DND-41 (cell line): ENCODE results near the gene GPR132.

Experiments
- ATAC-seq: fragments of 200-7000 bp; cut with Tn5 transposase; 3 replicates; pipeline ENCODE4 v1.9.1; 2021; ENCODE audit warnings: low read depth; ENCODE audit not compliant: insufficient read depth
- DNase-seq: peaks from one replicate; pipeline ENCODE4 v3.0.0-alpha.2; 2020
- H2AFZ ChIP-seq: 2 replicates; pipeline ENCODE4 v1.6.0; 2012; ENCODE audit warnings: low read depth, low read length
- H3K27ac ChIP-seq: 2 replicates; pipeline ENCODE4 v1.5.1; 2012; ENCODE audit warnings: low read length, inconsistent platforms
- H3K27me3 ChIP-seq: fragments of 200-600 bp; sonication (generic); 2 replicates; pipeline ENCODE4 v1.6.0; 2012; ENCODE audit warnings: low read length, mild to moderate bottlenecking, inconsistent platforms; ENCODE audit not compliant: insufficient read depth, poor library complexity
- H3K36me3 ChIP-seq: 2 replicates; pipeline ENCODE4 v1.5.1; 2012; ENCODE audit warnings: low read length, inconsistent platforms; ENCODE audit not compliant: insufficient read depth
- H3K4me1 ChIP-seq: 2 replicates; pipeline ENCODE4 v1.5.1; 2012; ENCODE audit warnings: mild to moderate bottlenecking, low read length; ENCODE audit not compliant: insufficient read depth
- H3K4me2 ChIP-seq: 2 replicates; pipeline ENCODE4 v1.6.0; 2012; ENCODE audit warnings: mild to moderate bottlenecking, moderate library complexity, low read length, inconsistent platforms; ENCODE audit not compliant: insufficient read depth
- H3K4me3 ChIP-seq, 2 experiments: fragments of 200-600 bp in 1 of 2; shearing (Covaris generic) in 1 of 2; 2 replicates each; pipeline ENCODE4 v1.5.1; 2012 to 2016; ENCODE audit warnings: inconsistent platforms in 2 of 2, low read length in 2 of 2, mild to moderate bottlenecking in 2 of 2, low read depth in 1 of 2, moderate library complexity in 1 of 2
- H3K79me2 ChIP-seq: 2 replicates; pipeline ENCODE4 v1.6.0; 2012; ENCODE audit warnings: low read length, inconsistent platforms; ENCODE audit not compliant: insufficient read depth
- H3K9ac ChIP-seq: 2 replicates; pipeline ENCODE4 v1.6.0; 2012; ENCODE audit warnings: low read depth, mild to moderate bottlenecking, inconsistent platforms, low read length, moderate library complexity
- H3K9me3 ChIP-seq: 2 replicates; pipeline ENCODE4 v1.5.1; 2012; ENCODE audit warnings: low read length, moderate library complexity, mild to moderate bottlenecking, inconsistent platforms; ENCODE audit not compliant: insufficient read depth, severe bottlenecking
- H4K20me1 ChIP-seq: 2 replicates; pipeline ENCODE4 v1.6.0; 2012; ENCODE audit warnings: low read length; ENCODE audit not compliant: insufficient read depth
- CTCF ChIP-seq: IDR thresholded peaks from 2 replicates; pipeline ENCODE4 v1.5.1; 2012; ENCODE audit warnings: borderline replicate concordance, low read length, moderate library complexity, mild to moderate bottlenecking; ENCODE audit not compliant: poor library complexity, severe bottlenecking; ENCODE audit errors: extremely low read depth
- EZH2 ChIP-seq: IDR thresholded peaks from 3 replicates; pipeline ENCODE4 v1.6.1; 2012; ENCODE audit warnings: borderline replicate concordance, low read depth, mild to moderate bottlenecking, moderate library complexity, low read length, inconsistent platforms; ENCODE audit not compliant: severe bottlenecking

The GPR132 gene

GRCh38 chr14:105088812-105089745, 23.8 kb upstream of the GPR132 start:
- no peaks in the 10 kb centered on the region for H3K36me3 ChIP-seq
- H3K79me2 ChIP-seq, result no peaks in the 10 kb centered on the region
- H4K20me1 ChIP-seq, result peaks cover 9% of the 10 kb centered on the region
- DNase-seq, result no peak
- H3K27ac ChIP-seq, result no peak overlapping the region
- H3K27me3 ChIP-seq, result no peaks in the 10 kb centered on the region
- TF ChIP-seq CTCF (no peak), EZH2 (no peak)
- H2AFZ ChIP-seq, result no peak overlapping the region
- H3K9ac ChIP-seq, result no peak overlapping the region
- no peak for ATAC-seq
- no peaks in the 10 kb centered on the region for H3K9me3 ChIP-seq
- H3K4me2 ChIP-seq, result no peak overlapping the region
- H3K4me1 ChIP-seq, result peaks cover 13% of the 10 kb centered on the region
- no peak overlapping the region for H3K4me3 ChIP-seq

- Histone ChIP-seq H3K4me1 (peaks cover 6% of the 10 kb centered on the region), H2AFZ (no peak overlapping the region), H3K27ac (no peak overlapping the region), H4K20me1 (peaks cover 9% of the 10 kb centered on the region), H3K79me2 (no peaks in the 10 kb centered on the region), H3K27me3 (no peaks in the 10 kb centered on the region), H3K9ac (no peak overlapping the region), H3K4me3 (no peak overlapping the region), H3K4me2 (no peak overlapping the region), H3K9me3 (no peaks in the 10 kb centered on the region), H3K36me3 (no peaks in the 10 kb centered on the region)
- TF ChIP-seq CTCF, result no peak
- TF ChIP-seq EZH2, result no peak
- DNase-seq (no peak), ATAC-seq (no peak)
Measured at GRCh38 chr14:105087963-105088811, 23.0 kb upstream of the GPR132 start.

- H3K36me3 ChIP-seq, result no peaks in the 10 kb centered on the region
- no peak overlapping the region for H3K4me2 ChIP-seq
- peaks cover 9% of the 10 kb centered on the region for H4K20me1 ChIP-seq
- DNase-seq (no peak), ATAC-seq (no peak)
- H3K4me1 ChIP-seq, result no peaks in the 10 kb centered on the region
- TF ChIP-seq EZH2, result no peak
- TF ChIP-seq CTCF, result no peak
- no peaks in the 10 kb centered on the region for H3K9me3 ChIP-seq
- no peaks in the 10 kb centered on the region for H3K27me3 ChIP-seq
- H3K9ac ChIP-seq, result no peak overlapping the region
- no peak overlapping the region for H3K27ac ChIP-seq
- H3K4me3 ChIP-seq, result no peak overlapping the region
- H3K79me2 ChIP-seq, result no peaks in the 10 kb centered on the region
- no peak overlapping the region for H2AFZ ChIP-seq
Measured at GRCh38 chr14:105087308-105087962, 22.2 kb upstream of the GPR132 start.
